Fibroblast of mammary gland (primary cell): ENCODE results near the gene CEP112.

ENCODE experiments used
- DNase-seq: peaks from one replicate; pipeline ENCODE4 v3.0.0-alpha.2; 2010; ENCODE audit warnings: low read depth
- H3K4me3 ChIP-seq: 2 replicates; pipeline ENCODE4 v1.5.1; 2011; ENCODE audit warnings: low read depth, mild to moderate bottlenecking, low read length, moderate library complexity; ENCODE audit not compliant: control insufficient read depth
- TF ChIP-seq, protein P1 (sequence below): conservative IDR thresholded peaks from 2 replicates; pipeline ENCODE4 v1.5.1; 2011; ENCODE audit warnings: low read depth, low read length, inconsistent platforms; ENCODE audit not compliant: control insufficient read depth, insufficient read depth

The CEP112 gene

DNA sequence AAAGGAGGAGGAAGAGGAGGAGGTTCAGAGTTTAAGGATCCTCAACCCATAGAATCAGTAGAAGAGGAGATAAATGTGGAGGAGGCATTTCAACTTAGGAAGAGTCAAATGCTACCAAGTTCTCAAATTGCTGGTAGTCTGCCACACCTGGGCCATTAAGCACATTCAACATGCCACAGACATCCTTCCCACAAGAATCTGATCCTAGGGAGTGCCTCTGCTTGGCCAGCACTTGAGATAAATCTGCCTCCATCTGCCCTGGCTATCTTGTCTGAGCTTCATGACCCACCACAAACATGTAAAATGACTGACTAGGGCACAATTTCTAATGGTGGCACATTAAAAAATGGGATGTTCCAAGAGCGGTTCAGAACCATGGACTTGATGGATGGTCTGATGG is 593.2 kb downstream of the CEP112 start:
- H3K4me3 ChIP-seq, result no peak overlapping the region
- DNase-seq, result no peak
- TF ChIP-seq, protein P1, sequence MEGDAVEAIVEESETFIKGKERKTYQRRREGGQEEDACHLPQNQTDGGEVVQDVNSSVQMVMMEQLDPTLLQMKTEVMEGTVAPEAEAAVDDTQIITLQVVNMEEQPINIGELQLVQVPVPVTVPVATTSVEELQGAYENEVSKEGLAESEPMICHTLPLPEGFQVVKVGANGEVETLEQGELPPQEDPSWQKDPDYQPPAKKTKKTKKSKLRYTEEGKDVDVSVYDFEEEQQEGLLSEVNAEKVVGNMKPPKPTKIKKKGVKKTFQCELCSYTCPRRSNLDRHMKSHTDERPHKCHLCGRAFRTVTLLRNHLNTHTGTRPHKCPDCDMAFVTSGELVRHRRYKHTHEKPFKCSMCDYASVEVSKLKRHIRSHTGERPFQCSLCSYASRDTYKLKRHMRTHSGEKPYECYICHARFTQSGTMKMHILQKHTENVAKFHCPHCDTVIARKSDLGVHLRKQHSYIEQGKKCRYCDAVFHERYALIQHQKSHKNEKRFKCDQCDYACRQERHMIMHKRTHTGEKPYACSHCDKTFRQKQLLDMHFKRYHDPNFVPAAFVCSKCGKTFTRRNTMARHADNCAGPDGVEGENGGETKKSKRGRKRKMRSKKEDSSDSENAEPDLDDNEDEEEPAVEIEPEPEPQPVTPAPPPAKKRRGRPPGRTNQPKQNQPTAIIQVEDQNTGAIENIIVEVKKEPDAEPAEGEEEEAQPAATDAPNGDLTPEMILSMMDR, result no peak

- no peak for DNase-seq
- TF ChIP-seq, protein P1, result no peak
- H3K4me3 ChIP-seq, result no peak overlapping the region
Measured at GRCh38 chr17:65595071-65595656, 596.8 kb downstream of the CEP112 start.

DNA sequence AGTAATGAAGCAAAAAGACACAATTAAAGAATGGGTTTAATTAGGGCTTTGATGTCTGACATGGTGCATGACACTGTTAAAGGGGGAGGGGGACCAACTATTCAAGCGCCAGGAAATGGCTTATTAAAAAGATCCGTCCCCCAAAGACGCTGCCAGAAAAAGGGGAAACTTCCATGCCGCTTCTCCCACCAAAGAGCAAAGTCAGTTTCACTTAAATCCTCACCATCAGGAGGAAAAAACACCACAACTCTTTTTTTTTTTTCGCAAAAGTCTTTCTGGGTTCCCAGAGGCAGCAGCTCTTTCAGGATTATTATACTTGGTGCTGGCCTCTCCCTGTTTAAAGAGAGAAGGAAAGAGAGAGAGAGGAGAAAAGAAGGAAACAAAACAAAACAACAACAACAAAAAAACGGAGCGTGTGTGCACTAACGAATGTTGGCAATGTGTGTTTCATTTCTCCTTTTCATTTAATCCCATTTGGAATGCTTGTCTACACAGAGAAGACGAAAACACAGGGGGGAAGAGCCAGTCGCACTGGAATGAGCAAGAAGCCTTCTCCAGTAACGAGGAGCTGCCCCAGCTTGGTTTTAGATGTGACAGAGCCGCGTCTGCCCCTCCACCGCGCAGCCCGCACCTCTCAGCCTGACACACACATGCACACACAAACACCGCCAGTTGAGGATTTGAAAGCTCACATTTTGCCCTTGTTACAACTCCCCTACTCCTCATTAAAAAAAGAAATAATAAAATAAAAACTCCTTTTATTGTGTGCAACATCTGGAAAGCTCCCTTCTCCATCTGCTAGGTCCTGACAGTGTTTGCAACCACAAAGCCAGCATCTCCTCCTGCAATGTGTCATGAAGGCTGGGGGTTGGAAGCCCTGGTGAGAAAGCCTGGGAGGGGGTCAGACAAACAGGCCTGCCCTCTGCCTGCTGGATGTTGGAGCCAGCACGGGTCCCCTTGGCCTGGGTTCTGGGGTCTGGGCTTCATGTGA is 597.8 kb downstream of the CEP112 start:
- DNase-seq, result peak; percentile 31
- H3K4me3 ChIP-seq, result no peak overlapping the region
- TF ChIP-seq, protein P1, result no peak

GRCh38 chr17:65593092-65593854 is 598.7 kb downstream of the CEP112 start:
- no peak overlapping the region for H3K4me3 ChIP-seq
- DNase-seq, result no peak
- TF ChIP-seq, protein P1, result no peak

DNA sequence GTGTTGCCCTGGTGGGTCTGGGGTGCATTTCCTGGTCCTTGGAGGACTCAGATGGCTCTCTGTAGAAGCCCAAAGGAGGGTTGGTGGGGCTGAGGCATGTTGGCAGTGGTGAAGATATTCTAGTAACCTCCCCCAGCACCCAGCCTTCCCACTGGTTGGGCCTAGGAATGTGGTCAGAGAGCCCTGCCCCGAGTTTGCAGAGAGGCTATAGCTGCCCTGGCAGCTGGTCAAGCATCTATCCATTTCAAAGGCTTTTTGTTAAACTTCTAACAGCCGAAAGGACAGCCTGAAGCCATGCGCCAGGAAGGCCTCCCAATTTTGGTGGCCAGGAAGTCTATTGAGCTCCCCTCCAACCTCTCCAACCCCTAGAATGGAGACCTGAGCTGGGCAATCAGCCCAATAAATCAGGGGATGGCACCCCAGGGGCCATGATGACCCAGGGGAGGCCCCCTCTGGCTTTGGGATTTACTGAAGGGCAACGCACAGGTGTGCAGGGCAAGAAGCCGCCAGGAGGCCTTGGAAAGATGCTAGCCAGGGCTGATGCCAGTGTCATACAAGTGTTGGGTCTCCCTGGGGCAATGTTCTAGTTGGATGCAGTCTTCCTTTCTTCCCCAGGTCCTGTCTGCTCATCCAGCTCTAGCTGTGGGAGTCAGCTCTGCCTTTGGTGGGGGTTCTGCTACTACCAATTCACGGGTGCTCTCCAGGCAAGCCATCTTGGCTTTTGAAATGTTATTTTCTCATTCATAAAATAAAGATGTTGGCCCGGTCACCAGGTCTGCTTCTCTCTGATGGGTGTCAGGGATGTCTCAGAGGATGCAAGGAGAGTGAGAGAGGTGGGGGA is 599.6 kb downstream of the CEP112 start:
- TF ChIP-seq, protein P1, result no peak
- DNase-seq, result no peak

GRCh38 chr17:65589321-65589720 is 602.6 kb downstream of the CEP112 start:
- TF ChIP-seq, protein P1, result no peak
- no peak overlapping the region for H3K4me3 ChIP-seq
- DNase-seq, result peak; percentile 55

More for the DNA sequence above, 599.6 kb downstream of the CEP112 start:
- no peak overlapping the region for H3K4me3 ChIP-seq
